GM12874 (cell line): ENCODE results near the gene TFB1M.

Source experiments
- TF ChIP-seq, protein P1 (sequence below): IDR thresholded peaks from 2 replicates; pipeline ENCODE4 v1.5.1; 2011; ENCODE audit warnings: low read depth, mild to moderate bottlenecking, control low read depth, low read length, moderate library complexity; ENCODE audit not compliant: insufficient read depth

TFB1M gene

DNA sequence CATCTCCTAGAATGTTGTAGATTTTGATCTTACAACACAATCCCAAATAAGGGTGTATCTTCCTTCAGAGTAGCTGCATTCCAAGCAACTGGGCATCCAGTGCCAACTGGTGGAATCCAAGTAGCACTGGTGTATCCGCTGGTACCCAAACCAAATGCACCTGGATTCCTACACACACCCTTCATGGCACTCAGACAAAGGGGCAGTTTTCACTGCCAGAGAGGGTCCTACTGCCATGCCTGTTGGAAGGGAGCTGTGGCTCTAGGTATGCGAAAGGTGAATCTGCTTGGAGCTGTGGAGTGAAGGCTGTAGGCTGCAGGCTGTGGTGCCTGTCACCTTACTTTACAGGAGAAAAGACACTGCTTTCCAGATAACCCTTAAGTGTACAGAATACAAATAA, 67.5 kb downstream of the TFB1M start:
- TF ChIP-seq, protein P1, sequence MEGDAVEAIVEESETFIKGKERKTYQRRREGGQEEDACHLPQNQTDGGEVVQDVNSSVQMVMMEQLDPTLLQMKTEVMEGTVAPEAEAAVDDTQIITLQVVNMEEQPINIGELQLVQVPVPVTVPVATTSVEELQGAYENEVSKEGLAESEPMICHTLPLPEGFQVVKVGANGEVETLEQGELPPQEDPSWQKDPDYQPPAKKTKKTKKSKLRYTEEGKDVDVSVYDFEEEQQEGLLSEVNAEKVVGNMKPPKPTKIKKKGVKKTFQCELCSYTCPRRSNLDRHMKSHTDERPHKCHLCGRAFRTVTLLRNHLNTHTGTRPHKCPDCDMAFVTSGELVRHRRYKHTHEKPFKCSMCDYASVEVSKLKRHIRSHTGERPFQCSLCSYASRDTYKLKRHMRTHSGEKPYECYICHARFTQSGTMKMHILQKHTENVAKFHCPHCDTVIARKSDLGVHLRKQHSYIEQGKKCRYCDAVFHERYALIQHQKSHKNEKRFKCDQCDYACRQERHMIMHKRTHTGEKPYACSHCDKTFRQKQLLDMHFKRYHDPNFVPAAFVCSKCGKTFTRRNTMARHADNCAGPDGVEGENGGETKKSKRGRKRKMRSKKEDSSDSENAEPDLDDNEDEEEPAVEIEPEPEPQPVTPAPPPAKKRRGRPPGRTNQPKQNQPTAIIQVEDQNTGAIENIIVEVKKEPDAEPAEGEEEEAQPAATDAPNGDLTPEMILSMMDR: no peak

DNA sequence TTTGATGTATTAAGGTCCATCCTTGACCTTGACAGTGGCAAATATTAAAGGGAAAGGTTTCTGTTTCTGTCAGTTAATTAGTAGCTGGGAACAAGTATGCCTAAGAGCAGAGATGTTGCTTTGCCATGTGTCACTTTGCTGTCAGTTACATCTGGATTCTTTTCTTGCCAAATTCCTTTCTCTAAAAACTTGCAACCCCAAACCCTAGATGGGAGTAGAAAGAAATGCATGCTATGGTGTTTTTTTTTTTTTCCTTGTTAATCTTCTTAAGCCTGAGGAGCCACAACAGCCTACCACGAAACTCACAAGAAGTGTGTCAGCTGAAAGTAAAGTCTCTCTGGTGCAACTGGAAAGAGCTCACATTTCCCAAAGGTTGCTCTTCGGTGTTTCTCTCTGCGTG, 68.5 kb downstream of the TFB1M start:
- TF ChIP-seq, protein P1: no peak

DNA sequence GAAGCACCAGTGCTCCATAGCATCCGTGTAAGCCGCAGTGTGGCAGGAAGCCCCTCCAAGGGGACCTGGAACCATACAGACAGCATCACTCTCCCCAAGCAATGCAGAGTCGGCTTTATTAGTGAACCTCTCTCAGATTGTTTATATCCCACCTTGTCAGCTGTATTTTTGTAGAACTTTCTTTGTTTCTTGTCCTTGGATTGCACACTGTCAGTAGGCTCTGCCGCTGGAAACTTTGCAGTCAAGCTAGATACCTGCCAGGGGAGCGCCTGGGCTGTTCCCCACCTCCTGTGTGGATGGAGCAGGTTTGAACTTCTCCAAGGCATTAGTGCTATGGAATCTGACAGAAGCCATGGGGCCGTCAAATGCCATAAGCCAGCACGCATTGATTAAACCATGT, 69.1 kb downstream of the TFB1M start:
- TF ChIP-seq, protein P1: no peak

DNA sequence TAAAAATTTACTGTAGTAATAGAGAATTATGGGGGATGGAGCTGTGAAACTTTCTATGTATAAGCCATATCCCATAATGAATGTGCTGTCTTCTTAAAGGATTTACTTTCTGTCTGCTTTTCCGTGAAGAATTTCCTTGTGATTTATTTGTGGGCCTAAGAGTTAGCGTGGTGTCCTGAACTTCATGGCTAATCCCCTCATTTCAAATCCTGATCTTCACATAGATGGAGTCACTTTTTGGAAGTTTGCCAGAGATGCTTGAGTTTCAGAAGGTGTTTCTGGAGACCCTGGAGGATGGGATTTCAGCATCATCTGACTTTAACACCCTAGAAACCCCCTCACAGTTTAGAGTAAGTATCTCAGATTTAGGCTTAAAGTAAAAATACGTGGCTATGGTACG, 69.8 kb downstream of the TFB1M start:
- TF ChIP-seq, protein P1: no peak

DNA sequence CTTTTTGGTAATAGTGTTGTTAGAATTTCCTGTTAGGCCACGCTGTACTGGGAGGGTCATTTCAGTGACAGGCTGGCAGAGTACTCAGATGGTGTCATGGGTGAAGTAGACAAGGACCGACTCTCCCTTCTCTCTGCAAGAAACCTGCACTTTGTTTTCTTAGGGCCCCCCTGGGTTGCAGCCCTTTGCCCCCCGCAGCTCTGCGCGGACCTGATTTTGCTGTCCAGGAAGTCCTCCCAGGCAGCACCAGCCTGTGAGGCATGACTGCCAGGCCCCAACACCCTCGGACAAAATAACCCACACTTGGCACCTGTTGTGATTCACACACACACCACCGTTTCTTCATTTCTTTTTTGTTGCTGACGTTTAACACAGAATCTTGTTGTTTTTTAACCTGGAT, 72.3 kb downstream of the TFB1M start:
- TF ChIP-seq, protein P1: no peak

DNA sequence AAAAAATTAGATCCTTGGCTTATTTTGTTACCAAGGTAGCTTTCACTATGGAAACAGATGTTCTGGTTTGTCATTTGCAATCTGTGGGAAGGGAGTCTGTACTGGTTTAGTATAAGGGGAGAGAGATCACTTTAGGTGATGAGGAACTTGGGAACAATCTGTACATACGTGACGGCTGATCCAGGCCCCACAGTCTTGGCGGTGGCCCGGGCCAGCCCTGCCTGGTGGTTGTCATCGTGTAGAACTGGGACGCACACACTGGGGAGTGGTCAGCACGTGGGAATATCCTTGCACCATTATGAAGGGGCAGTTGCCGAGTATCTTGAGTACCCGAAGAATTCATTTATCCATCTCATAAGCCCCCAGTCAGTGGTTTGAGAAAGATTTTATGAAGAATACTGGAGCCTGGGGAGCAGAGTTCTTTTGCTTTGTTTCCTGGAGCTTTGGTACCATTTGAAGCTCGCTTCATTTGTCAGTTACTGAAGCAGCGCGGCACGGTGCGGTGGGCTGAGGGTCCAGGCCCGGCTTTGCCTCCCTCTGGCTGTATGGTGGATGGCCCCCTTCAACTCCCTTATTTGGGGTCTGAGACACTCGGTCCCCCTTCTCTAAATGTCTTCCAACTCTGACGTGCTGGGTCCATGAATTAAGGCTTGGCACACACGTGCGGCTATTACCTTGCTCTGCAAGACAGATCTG, 73.2 kb downstream of the TFB1M start:
- TF ChIP-seq, protein P1: no peak

DNA sequence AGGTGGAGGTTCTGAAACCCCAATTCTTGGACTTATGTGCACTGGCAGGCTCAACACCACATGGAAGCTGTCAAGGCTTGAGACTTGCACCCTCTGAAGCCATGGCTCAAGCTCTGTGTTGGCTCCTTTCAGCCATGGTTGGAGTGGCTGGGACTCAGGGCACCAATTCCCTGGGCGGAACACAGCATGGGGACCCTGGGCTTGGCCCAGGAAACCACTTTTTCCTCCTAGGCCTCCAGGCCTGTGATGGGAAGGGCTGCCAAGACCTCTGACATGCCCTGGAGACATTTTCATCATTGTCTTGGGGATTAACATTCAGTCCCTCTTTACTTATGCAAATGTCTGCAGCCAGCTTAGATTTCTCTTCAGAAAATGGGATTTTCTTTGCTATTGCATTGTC, 76.7 kb downstream of the TFB1M start:
- TF ChIP-seq, protein P1: no peak
